Epidermal melanocyte (primary cell): Measurements from ENCODE around the gene TSPAN4.

Experiments
- DNase-seq: peaks from one replicate; pipeline ENCODE4 v3.0.0; 2011; ENCODE audit warnings: low spot score; ENCODE audit not compliant: insufficient read length

Gene TSPAN4

GRCh38 chr11:834371-835316 is 8.0 kb upstream of the TSPAN4 start:
- DNase-seq, result peak; percentile 57

GRCh38 chr11:836274-836673 is 6.4 kb upstream of the TSPAN4 start:
- no peak for DNase-seq

- no peak for DNase-seq
These were observed 6.0 kb upstream of the TSPAN4 start for GRCh38 chr11:836700-837099.

DNA sequence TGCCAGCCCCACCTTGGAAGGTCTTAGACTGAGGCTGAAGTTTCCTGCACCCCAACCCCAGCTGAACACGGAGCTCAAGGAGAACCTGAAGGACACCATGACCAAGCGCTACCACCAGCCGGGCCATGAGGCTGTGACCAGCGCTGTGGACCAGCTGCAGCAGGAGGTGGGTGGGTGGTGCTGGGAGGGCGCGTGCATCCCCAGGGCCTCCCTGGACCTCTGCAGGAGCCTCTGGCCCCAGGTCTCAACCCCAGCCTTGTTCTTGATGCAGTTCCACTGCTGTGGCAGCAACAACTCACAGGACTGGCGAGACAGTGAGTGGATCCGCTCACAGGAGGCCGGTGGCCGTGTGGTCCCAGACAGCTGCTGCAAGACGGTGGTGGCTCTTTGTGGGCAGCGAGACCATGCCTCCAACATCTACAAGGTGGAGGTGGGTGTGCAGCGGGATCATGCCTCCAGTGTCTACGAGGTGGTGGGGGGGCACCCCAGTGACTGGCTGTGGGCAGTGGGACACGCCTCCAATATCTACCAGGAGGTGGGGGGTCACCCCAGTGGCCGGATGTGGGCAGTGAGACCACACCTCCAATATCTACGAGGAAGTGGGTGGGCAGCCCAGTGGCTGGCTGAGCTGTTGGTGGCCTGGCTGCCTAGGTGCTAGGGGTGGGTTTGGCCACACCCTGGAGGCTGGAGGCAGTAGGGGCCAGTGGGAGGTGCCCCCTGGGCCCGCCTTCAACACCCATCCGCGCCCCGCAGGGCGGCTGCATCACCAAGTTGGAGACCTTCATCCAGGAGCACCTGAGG is 5.3 kb upstream of the TSPAN4 start:
- DNase-seq, result no peak

GRCh38 chr11:837990-838307 is 4.7 kb upstream of the TSPAN4 start:
- no peak for DNase-seq

GRCh38 chr11:838441-839279 is 4.0 kb upstream of the TSPAN4 start:
- no peak for DNase-seq

- no peak for DNase-seq
These were observed 3.4 kb upstream of the TSPAN4 start for GRCh38 chr11:839280-839623.

- DNase-seq, result no peak
These were observed 2.6 kb upstream of the TSPAN4 start for GRCh38 chr11:839875-840617.

- DNase-seq, result no peak
These were observed 677 bp upstream of the TSPAN4 start for GRCh38 chr11:841981-842369.

DNA sequence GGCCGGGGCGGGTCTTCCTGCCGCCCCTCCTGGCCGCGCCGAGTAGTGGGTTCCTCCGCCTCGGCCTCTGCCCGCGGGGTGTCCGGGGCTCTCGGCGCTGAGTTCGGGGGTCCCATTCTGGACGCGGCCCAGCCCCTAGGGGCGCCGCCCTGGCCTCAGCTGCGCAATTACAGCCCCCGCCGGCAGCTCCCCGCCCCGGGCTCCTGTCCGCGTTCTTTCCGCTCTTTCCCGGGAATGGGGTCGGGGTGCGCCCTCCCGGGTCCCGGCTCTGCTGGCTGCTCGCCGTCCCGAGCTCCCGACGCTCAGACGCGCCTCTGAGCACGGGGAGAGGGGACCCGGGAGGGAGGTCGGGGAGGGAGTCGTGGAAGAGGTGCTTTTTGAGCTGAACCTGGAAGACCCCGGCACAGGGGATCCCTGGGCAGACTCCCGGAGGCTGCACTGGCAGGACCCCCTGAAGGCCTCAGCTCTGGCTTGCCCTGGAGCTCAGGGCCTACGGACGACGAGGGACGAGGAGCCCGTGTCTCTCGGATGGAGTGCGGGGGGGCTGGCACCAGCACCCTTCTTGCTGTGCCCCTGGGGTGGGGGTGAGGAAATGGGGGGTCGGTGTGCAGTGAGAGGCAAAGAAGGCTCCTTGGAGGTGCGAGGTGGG is 558 bp downstream of the TSPAN4 start:
- DNase-seq, result no peak

- DNase-seq, result peak; percentile 91
These were observed 1.4 kb downstream of the TSPAN4 start for GRCh38 chr11:843818-844692.

DNA sequence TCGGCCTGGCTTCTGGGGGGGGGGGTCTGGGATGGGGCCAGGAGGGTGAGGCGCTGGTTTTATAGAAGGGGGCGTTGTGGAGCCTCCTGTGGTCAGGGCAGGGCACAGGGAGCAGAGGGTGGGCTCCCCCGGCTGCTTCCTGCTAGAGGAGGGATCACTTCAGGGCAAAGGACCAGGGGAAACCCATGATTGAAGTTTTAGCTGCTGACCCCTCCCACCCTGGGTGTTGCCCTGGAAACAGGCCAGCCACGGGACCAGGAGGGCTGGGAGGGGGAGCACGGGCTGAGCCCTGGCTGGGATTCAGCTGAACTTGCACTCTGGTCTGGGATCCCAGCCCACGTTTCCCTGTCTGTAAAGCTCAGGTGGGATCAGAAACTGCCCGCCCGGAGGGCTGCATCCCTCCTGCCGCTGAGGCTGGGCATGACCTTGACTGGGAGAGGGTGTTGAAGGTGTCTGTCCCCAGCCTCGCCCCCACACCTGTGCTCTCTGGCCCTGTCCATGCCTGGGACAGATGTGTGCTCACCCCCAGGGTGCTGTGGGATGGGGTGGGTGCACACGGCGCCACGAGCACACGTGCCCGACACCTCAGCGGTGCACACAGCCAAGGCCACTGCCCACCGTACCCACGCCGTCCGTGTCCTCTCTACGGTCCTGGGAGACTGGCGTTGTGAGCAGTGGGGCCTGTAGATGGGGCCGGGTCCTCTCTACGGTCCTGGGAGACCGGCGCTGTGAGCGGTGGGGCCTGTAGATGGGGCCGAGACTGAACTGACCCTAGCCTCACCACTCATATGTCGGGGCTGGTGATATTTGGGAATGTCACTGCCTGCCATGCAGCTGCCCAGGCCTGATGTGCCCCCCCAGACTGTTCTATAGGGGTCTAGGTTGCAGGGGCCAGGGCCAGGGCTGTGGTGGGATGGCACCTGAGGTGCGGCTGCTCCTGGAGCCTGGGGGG is 2.3 kb downstream of the TSPAN4 start:
- peak; percentile 99 for DNase-seq

DNA sequence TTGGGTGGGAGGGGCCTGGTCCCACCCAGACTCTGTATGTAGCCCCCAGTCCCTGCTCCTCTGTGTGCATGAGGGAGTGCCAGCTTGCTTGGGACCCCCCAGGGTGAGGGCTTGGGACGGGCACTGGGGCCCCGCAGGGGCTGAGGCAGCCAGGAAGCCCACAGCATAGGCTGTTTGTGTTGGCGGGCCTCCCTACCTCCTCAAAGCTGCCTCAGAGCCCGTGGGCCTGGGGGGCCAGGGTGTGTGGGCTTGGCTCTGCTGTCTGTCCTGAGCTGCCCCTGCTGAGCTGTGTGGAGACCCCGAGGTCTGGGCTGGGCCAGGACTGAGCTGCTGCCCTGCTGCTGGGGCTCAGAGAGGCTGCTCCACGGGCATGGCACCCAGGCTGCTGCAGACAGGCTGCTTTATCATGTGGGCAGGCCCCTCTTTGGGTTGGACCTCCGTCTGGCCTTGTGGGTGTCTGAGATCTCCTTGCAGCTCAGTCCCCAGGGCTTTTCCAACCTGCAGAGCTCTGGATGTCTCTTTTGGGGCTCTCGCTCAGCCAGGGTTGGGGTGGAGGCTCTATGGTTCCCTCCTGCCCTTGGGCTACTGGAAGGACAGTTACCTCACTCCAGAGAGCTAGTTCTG is 3.3 kb downstream of the TSPAN4 start:
- no peak for DNase-seq

GRCh38 chr11:846496-847098 is 3.9 kb downstream of the TSPAN4 start:
- no peak for DNase-seq

- no peak for DNase-seq
These were observed 5.2 kb downstream of the TSPAN4 start for GRCh38 chr11:847876-848275.

DNA sequence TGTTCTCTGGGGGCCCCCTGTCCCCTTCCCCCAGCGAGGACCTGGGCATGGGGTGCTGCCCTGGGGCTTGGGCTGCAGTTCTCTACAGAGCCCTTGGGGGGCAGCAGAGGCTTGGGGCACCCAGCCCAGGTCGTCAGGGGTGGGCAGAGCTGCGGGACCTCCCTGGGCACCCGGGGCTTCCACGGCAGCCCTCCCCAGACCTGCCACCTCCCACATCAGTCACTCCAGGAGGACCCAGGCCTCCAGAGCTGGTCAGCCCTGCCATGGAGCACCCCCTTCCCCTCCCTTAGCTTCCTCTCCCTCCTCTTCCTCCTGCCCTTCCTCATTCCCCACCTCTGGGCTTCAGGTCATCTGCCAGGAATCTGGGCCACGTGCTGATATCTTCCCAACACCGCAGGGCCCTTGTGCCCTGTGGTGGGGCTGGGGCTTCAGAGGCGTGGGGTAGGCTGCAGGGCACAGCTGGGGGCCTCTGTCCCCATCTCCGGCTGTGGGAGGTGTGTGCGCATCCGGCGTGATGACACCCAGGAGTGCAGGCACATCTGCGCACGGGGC is 5.8 kb downstream of the TSPAN4 start:
- peak; percentile 87 for DNase-seq

DNA sequence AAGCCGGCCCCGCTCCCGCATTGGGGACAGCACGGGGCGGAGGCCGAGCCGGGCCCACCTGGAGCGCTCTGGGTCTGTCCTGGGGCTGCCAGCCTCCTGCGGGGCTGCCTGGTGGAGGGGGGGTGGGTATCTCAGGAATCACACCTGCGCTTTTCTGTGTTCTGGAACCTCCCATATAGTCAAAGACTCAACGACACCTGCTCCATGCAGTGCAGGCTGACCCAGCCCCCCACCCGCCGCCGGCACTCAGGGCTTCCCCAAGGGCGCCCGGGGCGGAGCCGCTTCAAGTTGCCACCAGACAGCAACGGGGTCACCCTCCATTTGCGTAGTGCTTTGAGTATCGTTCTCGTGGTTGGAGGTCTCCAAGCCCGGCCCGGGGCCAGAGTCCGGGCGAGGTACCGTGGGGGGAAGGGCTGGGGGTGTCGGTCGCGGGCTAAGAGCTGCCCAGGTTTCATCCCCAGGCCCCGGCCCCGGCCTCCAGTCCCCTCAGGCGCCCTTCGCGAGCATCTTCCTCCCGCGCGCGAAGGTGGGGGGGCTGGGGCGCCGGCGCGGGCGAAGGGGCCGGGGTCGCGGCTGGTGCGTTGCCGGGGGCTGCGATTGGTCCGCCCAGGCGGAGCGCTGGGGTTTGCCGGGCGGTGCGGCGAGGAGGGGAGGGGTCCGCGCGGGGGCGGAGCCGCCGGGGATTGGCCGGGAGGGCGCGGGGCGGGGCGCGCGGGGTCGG is 6.6 kb downstream of the TSPAN4 start:
- DNase-seq, result no peak
